Caki2 (cell line): ENCODE results near the gene FBXO15. TPM values are rescaled to one million over a fixed set of nuclear protein-coding genes. Genes with fewer than 3 reads are reported as not detected.

ENCODE experiments used
- total RNA-seq: library from RNA; depleted of rRNA; stranded (reverse); fragments of >200 nt; shearing (Covaris generic); gene quantifications from 2 replicates; pipeline ENCODE4 v1.2.3, GENCODE V29; 2014; ENCODE audit warnings: low replicate concordance; rRNA removed

Gene FBXO15
- total RNA-seq, 1 experiment from 2014 or later, result 0.10 TPM

Other genes starting within 250 kb of the FBXO15 start
- 15.5 and 31.9 TPM in 2 replicates for gene TIMM21, start 689 bp upstream of the FBXO15 start, total RNA-seq
- 25.3 and 37.5 TPM in 2 replicates for gene CYB5A, start 144.1 kb upstream of the FBXO15 start, total RNA-seq
- not detected in 2 replicates for gene C18orf63, start 168.0 kb upstream of the FBXO15 start, total RNA-seq